NCI-H146 (cell line): Measurements from ENCODE around the gene LIN9.
"Not testable (repeated sequence)": the region's sequence is repeated elsewhere in the genome, so short reads cannot be mapped to it uniquely, and the experiment has no call there.

Source experiments
- DNase-seq: peaks from one replicate; lab custom pipeline; 2025; lab: John Stamatoyannopoulos, UW

Gene LIN9

GRCh38 chr1:226274138-226274537 lies 34.8 kb downstream of the LIN9 start:
- DNase-seq, result no peak

GRCh38 chr1:226272233-226272902 lies 36.6 kb downstream of the LIN9 start:
- not testable (repeated sequence) for DNase-seq

DNA sequence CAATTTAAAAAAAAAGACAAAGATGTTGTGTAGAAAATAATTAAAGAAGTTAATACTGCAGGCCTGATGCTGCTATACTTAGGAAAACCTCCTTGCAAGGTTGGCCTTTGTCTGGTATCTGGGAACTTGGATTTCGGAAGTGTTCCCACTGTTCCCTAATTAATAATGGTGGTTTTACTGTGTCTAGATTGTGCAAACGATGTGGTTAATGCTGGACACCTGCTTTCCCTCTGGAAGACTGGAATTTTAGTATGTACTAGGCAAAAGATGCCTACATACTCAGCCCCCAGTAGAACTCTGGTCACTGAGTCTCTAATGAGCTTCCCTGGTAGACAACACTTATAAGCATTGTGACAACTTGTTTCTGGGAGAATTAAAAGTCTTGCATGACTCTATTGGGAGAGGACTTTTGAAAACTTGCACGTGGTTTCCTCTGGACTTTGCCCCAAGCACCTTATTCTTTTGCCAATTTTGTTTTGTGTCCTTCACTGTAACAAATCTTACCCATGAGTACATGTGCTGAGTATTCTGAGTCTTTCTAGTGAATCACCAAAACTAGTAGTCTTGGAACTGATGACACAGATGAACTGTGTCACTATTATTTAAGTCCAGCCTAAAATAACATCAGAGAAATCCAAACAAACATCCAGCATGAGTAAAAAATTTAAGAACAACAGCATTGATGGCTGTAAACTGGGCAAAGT lies 40.4 kb downstream of the LIN9 start:
- DNase-seq, result no peak

GRCh38 chr1:226261818-226262217 lies 47.1 kb downstream of the LIN9 start:
- no peak for DNase-seq

- DNase-seq, result no peak
Measured at GRCh38 chr1:226255380-226255779, 53.6 kb downstream of the LIN9 start.

DNA sequence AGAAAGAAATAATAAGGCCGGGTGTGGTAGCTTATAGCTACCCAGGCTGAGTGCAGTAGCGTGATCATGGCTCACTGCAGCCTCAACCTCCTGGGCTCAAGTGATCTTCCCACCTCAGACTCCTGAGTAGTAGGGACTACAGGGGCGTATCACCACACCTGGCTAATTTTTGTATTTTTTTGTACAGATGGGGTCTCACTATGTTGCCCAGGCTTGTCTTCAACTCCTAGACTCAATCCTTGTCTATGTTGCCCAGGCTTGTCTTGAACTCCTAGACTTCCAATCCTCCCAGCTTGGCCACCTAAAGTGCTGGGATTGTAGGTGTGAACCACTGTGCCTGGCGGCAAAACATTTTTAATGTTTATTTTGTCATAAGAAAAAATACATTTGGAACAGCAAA lies 55.0 kb downstream of the LIN9 start:
- DNase-seq, result no peak

DNA sequence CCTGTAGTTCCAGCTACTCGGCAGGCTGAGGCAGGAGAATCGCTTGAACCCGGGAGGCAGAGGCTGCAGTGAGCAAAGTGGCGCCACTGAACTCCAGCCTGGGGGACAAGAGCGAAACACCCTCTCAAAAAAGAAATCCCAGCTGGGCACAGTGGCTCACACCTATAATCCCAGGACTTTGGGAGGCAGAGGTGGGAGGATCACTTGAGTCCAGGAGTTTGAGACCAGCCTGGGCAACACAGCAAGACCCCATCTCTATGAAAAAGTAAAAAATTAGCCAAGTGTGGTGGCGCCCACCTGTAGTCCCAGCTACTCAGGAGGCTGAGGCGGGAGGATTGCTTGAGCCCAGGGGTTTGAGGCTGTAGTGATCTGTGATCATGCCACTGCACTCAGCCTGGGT lies 56.1 kb downstream of the LIN9 start:
- DNase-seq, result not testable (repeated sequence)

DNA sequence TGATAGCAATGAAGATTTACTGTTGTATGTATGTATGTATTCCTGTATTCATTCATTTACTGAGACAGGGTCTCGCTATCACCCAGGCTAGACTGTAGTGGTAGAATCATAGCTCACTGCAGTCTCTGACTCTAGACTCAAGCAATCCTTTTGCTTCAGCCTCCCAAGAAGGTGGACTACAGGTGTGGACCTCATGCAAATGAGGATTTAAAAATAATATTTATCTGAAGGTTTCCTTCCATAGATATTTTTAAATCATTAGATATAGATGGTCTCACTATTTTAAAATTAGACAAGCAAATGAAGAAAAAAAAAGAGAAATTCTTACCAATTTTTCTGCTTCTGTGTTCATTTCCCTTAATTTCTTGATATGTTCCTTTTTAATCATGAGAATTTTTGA lies 58.5 kb downstream of the LIN9 start:
- DNase-seq, result no peak

- DNase-seq, result no peak
Measured at GRCh38 chr1:226248796-226249195, 60.2 kb downstream of the LIN9 start.

- DNase-seq, result no peak
Measured at GRCh38 chr1:226248091-226248490, 60.9 kb downstream of the LIN9 start.

DNA sequence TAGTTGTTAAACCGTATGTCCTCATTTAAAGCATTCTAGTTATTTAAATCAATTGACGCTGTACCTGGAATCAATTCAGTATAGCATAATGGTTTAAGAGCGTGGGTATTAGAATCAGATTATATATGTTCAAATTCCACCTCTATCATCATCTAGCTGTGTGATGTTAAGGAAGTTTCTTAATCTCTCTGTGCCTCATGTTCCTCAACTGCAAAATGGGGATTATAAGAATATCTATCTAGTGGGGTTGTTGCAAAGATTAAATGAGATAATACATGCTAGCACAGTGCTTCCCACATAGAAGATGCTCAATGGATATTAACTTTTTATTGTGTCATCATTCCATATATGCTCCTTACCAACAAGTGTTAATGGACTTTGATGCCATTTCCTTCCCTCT lies 69.5 kb downstream of the LIN9 start:
- DNase-seq, result no peak

- DNase-seq, result no peak
Measured at GRCh38 chr1:226236826-226237225, 72.1 kb downstream of the LIN9 start.

GRCh38 chr1:226233806-226234205 lies 75.2 kb downstream of the LIN9 start:
- DNase-seq, result no peak

DNA sequence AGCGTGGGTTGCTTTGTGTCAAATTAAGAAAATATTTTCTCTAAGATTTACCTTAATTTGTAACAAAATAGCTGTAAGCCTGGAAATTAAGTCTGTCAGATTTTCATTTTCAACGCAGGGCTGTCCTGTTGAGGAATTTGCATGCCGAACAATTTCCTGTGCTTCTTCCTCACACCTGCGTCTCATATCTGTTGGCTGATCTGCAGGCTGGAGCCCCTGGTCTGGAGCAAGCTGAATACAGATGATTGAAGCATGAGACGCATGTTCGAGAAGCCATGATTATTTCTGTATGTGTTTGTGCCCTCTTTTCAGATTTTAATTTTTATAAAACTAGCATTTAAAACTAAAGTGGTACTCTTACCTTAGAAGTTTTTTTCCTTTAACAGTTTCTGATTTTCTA lies 75.7 kb downstream of the LIN9 start:
- no peak for DNase-seq

DNA sequence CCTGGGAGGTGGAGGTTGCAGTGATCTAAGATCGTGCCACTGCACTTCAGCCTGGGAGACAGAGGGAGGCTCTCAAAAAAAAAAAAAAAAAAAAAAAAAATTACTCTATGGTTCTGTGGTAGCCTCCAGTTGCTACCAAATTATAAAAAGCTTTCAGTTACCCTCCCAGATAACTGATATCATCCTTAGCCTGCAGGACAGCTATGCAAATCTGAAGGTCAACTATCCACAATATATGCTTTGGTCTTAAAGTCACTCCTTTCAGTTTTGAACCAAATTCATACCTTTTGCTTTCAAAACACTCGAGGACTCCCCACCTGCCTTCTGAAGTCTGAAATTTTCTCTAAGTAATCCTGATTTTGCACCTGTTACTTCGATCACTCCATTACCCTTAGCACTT lies 82.4 kb downstream of the LIN9 start:
- no peak for DNase-seq

GRCh38 chr1:226223786-226224244 lies 85.1 kb downstream of the LIN9 start:
- DNase-seq, result peak; percentile 46

DNA sequence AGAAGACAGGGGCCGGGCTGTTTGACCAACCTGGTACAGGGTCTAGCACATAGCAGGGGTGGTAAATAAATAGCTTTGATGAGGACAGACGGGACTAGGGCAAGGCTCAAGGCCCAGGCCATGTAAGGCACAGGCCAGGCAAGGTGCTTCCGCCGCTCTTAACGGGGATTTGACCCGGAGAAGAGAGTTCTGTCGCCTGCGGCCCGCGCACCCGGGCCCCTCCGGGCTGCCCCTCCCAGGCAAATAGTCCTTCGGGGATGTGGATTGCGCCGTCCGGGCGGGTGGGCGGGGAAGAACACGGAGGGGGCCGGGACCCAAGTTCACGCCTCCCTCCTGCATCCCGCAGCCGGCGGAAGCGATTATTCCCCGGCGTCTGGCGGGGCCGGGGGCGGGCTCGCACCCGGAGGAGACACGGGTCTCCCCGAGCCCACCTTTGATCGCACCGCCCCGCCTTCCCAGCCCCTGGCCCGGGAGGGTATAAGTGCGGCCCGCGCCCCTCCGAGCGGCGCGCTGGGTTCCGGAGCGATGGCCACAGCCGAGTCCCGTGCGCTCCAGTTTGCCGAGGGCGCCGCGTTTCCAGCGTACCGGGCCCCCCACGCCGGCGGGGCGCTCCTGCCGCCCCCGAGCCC lies 85.7 kb downstream of the LIN9 start, which contains the start of gene MIXL1:
TSS of gene MIXL1 (plus strand) at position 508 of the 629 bp plus-strand sequence. CDS start at position 526, 18 bp downstream.
- DNase-seq, result peak; percentile 32

- no peak for DNase-seq
Measured at GRCh38 chr1:226222686-226223085, 86.3 kb downstream of the LIN9 start.

- no peak for DNase-seq
Measured at GRCh38 chr1:226220473-226221189, 88.3 kb downstream of the LIN9 start.

- no peak for DNase-seq
Measured at GRCh38 chr1:226217273-226217672, 91.7 kb downstream of the LIN9 start.

GRCh38 chr1:226216056-226216455 lies 92.9 kb downstream of the LIN9 start:
- no peak for DNase-seq

GRCh38 chr1:226215239-226215638 lies 93.7 kb downstream of the LIN9 start:
- no peak for DNase-seq
